DOHH2 (cell line): ENCODE data around the gene CXCL5.

Experiments
- H3F3A ChIP-seq: fragments of 200-600 bp; sonication (generic), shearing (Covaris generic); 2 replicates; pipeline ENCODE4 v1.6.0; 2016; ENCODE audit warnings: antibody characterized with exemption, mild to moderate bottlenecking; ENCODE audit not compliant: control insufficient read depth, insufficient read depth
- H3K27ac ChIP-seq: fragments of 200-600 bp; sonication (generic); 2 replicates; pipeline ENCODE4 v1.5.1; 2014; ENCODE audit warnings: low read depth, mild to moderate bottlenecking, low read length, moderate library complexity
- H3K27me3 ChIP-seq: fragments of 200-600 bp; sonication (generic); 2 replicates; pipeline ENCODE4 v1.6.1; 2014; ENCODE audit warnings: mild to moderate bottlenecking, low read length, mixed read lengths; ENCODE audit not compliant: control insufficient read depth
- H3K36me3 ChIP-seq: fragments of 200-600 bp; sonication (generic); 2 replicates; pipeline ENCODE4 v1.6.1; 2014; ENCODE audit warnings: mild to moderate bottlenecking, low read length, moderate library complexity, mixed read lengths; ENCODE audit not compliant: control insufficient read depth
- H3K4me1 ChIP-seq: fragments of 200-600 bp; sonication (generic); 2 replicates; pipeline ENCODE4 v1.6.1; 2014; ENCODE audit warnings: mild to moderate bottlenecking, low read length, mixed read lengths; ENCODE audit not compliant: control insufficient read depth
- H3K4me2 ChIP-seq: fragments of 200-600 bp; sonication (generic); 2 replicates; pipeline ENCODE4 v1.6.0; 2014; ENCODE audit warnings: mild to moderate bottlenecking, low read length, moderate library complexity
- H3K4me3 ChIP-seq: fragments of 200-600 bp; sonication (generic); 2 replicates; pipeline ENCODE4 v1.5.1; 2014; ENCODE audit warnings: mild to moderate bottlenecking, low read length, mixed read lengths
- H3K79me2 ChIP-seq: fragments of 200-600 bp; sonication (generic); 2 replicates; pipeline ENCODE4 v1.6.1; 2014; ENCODE audit warnings: mild to moderate bottlenecking, low read length, mixed read lengths; ENCODE audit not compliant: control insufficient read depth
- H3K9me2 ChIP-seq: fragments of 200-600 bp; sonication (generic); replicated peaks from 2 replicates; pipeline ENCODE4 v1.6.1; 2014; ENCODE audit warnings: mild to moderate bottlenecking, low read length, mixed read lengths; ENCODE audit not compliant: control insufficient read depth
- H3K9me3 ChIP-seq: fragments of 200-600 bp; sonication (generic); 2 replicates; pipeline ENCODE4 v1.6.1; 2014; ENCODE audit warnings: antibody characterized with exemption, low read length, mixed read lengths; ENCODE audit not compliant: control insufficient read depth, insufficient read depth
- H4K20me1 ChIP-seq: fragments of 200-600 bp; sonication (generic); 2 replicates; pipeline ENCODE4 v1.6.0; 2014; ENCODE audit warnings: low read depth, mild to moderate bottlenecking, antibody characterized with exemption, low read length, moderate library complexity; ENCODE audit not compliant: control insufficient read depth, insufficient read depth
- CTCF ChIP-seq: fragments of 200-600 bp; sonication (generic); IDR thresholded peaks from one replicate; pipeline ENCODE4 v1.5.1; 2014; ENCODE audit warnings: antibody characterized with exemption, mild to moderate bottlenecking, low read depth, low read length; ENCODE audit not compliant: poor library complexity, severe bottlenecking
- EZH2phosphoT487 ChIP-seq: fragments of 200-600 bp; sonication (generic); IDR thresholded peaks from 2 replicates; pipeline ENCODE4 v1.6.1; 2017; ENCODE audit warnings: borderline replicate concordance, mild to moderate bottlenecking, antibody characterized with exemption, low read length, moderate library complexity, mixed read lengths

The CXCL5 gene

DNA sequence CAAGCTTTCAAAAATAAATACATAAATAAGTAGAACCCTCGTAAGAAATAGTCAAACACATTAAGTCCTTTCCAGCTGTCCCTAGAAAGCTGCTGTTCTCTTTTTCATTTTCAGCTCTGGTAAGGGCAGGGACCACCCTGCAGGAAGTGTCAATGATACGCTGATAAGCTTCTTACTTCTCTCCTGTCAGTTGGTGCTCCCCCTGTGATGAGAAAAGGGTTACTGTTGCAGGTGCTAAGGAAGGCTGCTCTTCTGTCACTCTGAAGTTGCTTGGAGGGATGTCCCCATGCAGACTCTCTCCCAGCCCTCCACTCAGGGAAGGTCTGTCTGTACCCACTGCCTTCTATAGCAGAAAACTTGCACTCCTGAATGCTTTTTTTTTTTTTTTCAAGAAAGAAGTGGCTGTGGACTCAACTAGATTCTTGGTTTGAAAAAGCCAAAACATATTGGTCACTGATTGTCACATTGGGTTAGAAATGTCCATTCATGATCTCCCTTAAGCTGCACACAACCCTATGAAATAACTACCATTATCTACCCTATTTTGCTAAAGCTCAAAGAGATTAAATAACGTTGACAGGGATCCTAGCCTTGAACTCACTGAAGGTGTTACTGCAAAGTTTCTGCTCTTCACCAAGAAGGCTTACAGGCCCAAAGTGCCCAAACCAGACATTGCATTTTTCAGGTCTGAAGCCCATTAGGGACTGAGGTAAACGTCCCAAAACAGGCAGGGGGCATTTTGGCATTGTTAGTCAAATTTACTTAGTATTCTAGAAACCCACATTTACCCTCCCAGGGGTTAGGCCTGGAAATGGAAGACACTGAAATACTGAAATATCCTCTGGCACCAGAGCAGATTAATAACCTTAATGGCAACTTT lies 38.8 kb upstream of the CXCL5 start:
- no peaks in the 10 kb centered on the region for H3K36me3 ChIP-seq
- TF ChIP-seq EZH2phosphoT487 (no peak), CTCF (no peak)
- no peaks in the 10 kb centered on the region for H3K4me1 ChIP-seq
- no peaks in the 10 kb centered on the region for H3K9me3 ChIP-seq
- H3K4me3 ChIP-seq = no peak overlapping the region
- H3K79me2 ChIP-seq = no peaks in the 10 kb centered on the region
- H3K4me2 ChIP-seq = no peak overlapping the region
- H3F3A ChIP-seq = no peaks in the 10 kb centered on the region
- no peaks in the 10 kb centered on the region for H3K9me2 ChIP-seq
- H3K27ac ChIP-seq = no peak overlapping the region
- H4K20me1 ChIP-seq = no peaks in the 10 kb centered on the region
- no peaks in the 10 kb centered on the region for H3K27me3 ChIP-seq

DNA sequence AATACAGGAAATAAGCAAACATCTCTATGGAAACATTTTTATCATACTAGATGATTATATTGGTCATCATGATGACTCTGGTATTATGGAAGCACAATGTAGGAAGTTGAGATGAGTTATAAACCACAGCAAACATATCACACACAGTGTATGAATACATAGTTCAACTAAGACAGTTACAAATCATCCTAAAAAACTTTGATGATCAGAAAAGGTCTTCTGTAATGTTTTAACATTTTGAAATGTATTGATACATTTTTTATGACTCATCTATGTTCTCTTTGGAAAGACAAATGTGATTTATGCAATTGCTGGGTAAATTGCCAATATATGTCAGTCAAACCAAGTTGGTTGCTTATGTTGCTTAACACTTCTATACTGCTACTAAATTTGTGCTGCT lies 35.3 kb upstream of the CXCL5 start:
- H3K9me2 ChIP-seq = no peaks in the 10 kb centered on the region
- no peaks in the 10 kb centered on the region for H3F3A ChIP-seq
- H3K79me2 ChIP-seq = no peaks in the 10 kb centered on the region
- TF ChIP-seq EZH2phosphoT487 (no peak), CTCF (no peak)
- H3K4me2 ChIP-seq = no peak overlapping the region
- no peak overlapping the region for H3K4me3 ChIP-seq
- no peak overlapping the region for H3K27ac ChIP-seq
- no peaks in the 10 kb centered on the region for H3K27me3 ChIP-seq
- no peaks in the 10 kb centered on the region for H4K20me1 ChIP-seq
- H3K4me1 ChIP-seq = no peaks in the 10 kb centered on the region
- no peaks in the 10 kb centered on the region for H3K36me3 ChIP-seq
- no peaks in the 10 kb centered on the region for H3K9me3 ChIP-seq

DNA sequence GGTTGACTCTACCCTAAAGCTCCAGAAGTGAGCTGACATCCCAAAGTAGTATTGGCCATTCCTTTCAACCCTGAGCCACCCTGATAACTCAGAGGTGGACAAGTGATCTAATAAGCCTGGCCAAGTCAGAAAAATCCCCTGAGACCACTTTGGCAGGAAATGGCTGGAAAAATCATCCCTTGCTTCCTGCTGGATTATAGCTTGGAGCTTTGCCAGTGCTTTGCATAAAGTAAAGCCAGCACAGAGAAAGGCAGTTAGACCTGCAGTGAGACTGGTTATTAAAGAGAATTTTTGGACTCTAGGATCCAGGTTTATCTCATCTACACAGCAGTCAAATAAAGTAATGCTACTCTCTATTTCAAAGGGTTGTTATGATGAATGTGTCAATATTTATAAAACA lies 33.6 kb upstream of the CXCL5 start:
- no peaks in the 10 kb centered on the region for H4K20me1 ChIP-seq
- H3K4me3 ChIP-seq = no peak overlapping the region
- H3K9me3 ChIP-seq = no peaks in the 10 kb centered on the region
- no peak overlapping the region for H3K4me2 ChIP-seq
- TF ChIP-seq CTCF = no peak
- TF ChIP-seq EZH2phosphoT487 = no peak
- no peaks in the 10 kb centered on the region for H3K27me3 ChIP-seq
- no peaks in the 10 kb centered on the region for H3K36me3 ChIP-seq
- no peaks in the 10 kb centered on the region for H3K9me2 ChIP-seq
- H3K27ac ChIP-seq = no peak overlapping the region
- H3K79me2 ChIP-seq = no peaks in the 10 kb centered on the region
- H3K4me1 ChIP-seq = no peaks in the 10 kb centered on the region
- H3F3A ChIP-seq = no peaks in the 10 kb centered on the region
